Globus pallidus (tissue), 1 donor: Measurements from ENCODE around the gene DAPP1.
"Not testable (repeated sequence)": the region's sequence is repeated elsewhere in the genome, so short reads cannot be mapped to it uniquely, and the experiment has no call there.

Experiments
- DNase-seq: peaks from one replicate; pipeline ENCODE4 v3.0.0-alpha.2; 2015; ENCODE audit warnings: low spot score

Gene DAPP1

GRCh38 chr4:99824070-99824599 is 7.5 kb downstream of the DAPP1 start:
- no peak for DNase-seq

- DNase-seq: no peak
These were observed 8.6 kb downstream of the DAPP1 start for GRCh38 chr4:99825272-99825671.

GRCh38 chr4:99826016-99826415 is 9.4 kb downstream of the DAPP1 start:
- no peak for DNase-seq

- no peak for DNase-seq
These were observed 10.8 kb downstream of the DAPP1 start for GRCh38 chr4:99827454-99827853.

GRCh38 chr4:99827857-99828256 is 11.2 kb downstream of the DAPP1 start:
- no peak for DNase-seq

- no peak for DNase-seq
These were observed 11.8 kb downstream of the DAPP1 start for GRCh38 chr4:99828477-99828876.

- not testable (repeated sequence) for DNase-seq
These were observed 13.4 kb downstream of the DAPP1 start for GRCh38 chr4:99830051-99830450.

- no peak for DNase-seq
These were observed 15.7 kb downstream of the DAPP1 start for GRCh38 chr4:99832321-99832720.

GRCh38 chr4:99832758-99833157 is 16.1 kb downstream of the DAPP1 start:
- no peak for DNase-seq

- no peak for DNase-seq
These were observed 17.1 kb downstream of the DAPP1 start for GRCh38 chr4:99833756-99834155.

GRCh38 chr4:99834569-99834968 is 17.9 kb downstream of the DAPP1 start:
- DNase-seq: no peak

- no peak for DNase-seq
These were observed 19.3 kb downstream of the DAPP1 start for GRCh38 chr4:99835942-99836341.

- no peak for DNase-seq
These were observed 22.3 kb downstream of the DAPP1 start for GRCh38 chr4:99838927-99839326.

- DNase-seq: no peak
These were observed 24.5 kb downstream of the DAPP1 start for GRCh38 chr4:99841129-99841528.

GRCh38 chr4:99843413-99843812 is 26.8 kb downstream of the DAPP1 start:
- DNase-seq: no peak

GRCh38 chr4:99844048-99844447 is 27.4 kb downstream of the DAPP1 start:
- DNase-seq: no peak

GRCh38 chr4:99845179-99845578 is 28.6 kb downstream of the DAPP1 start:
- no peak for DNase-seq

GRCh38 chr4:99845708-99846469 is 29.3 kb downstream of the DAPP1 start:
- no peak for DNase-seq

- DNase-seq: no peak
These were observed 30.3 kb downstream of the DAPP1 start for GRCh38 chr4:99846891-99847290.

GRCh38 chr4:99847362-99847976 is 30.8 kb downstream of the DAPP1 start:
- peak; percentile 13 for DNase-seq

GRCh38 chr4:99848591-99849001 is 32.0 kb downstream of the DAPP1 start:
- DNase-seq: no peak

- no peak for DNase-seq
These were observed 35.6 kb downstream of the DAPP1 start for GRCh38 chr4:99852199-99852749.

GRCh38 chr4:99853190-99853589 is 36.6 kb downstream of the DAPP1 start:
- DNase-seq: no peak
